LHCN-M2 (cell line): ENCODE measurements around the gene CAV3. TPM values are rescaled to one million over a fixed set of nuclear protein-coding genes. Genes with fewer than 3 reads are reported as not detected.
A peak's percentile ranks its signal among the peaks of the same experiment; 100 is the strongest.

ENCODE experiments used
- DNase-seq: peaks from one replicate; pipeline ENCODE4 v3.0.0-alpha.2; 2012; ENCODE audit warnings: low read depth
- total RNA-seq: library from RNA; depleted of rRNA; stranded (reverse); fragments of >200 nt; gene quantifications from 2 replicates; pipeline ENCODE4 v1.2.3, GENCODE V29; 2014

Gene CAV3
- total RNA-seq, 1 experiment from 2014 or later: 30.4 TPM

- no peak for DNase-seq
Measured at GRCh38 chr3:8760506-8760905, 26.9 kb downstream of the CAV3 start.

- DNase-seq: no peak
Measured at GRCh38 chr3:8761866-8762265, 28.3 kb downstream of the CAV3 start.

GRCh38 chr3:8762607-8763377 lies 29.2 kb downstream of the CAV3 start:
- DNase-seq: peak; percentile 49

GRCh38 chr3:8764528-8764927 lies 30.9 kb downstream of the CAV3 start:
- no peak for DNase-seq

GRCh38 chr3:8765528-8765927 lies 31.9 kb downstream of the CAV3 start:
- no peak for DNase-seq

- DNase-seq: no peak
Measured at GRCh38 chr3:8766148-8766547, 32.5 kb downstream of the CAV3 start.

GRCh38 chr3:8767256-8767666 lies 33.7 kb downstream of the CAV3 start:
- DNase-seq: no peak

- DNase-seq: no peak
Measured at GRCh38 chr3:8767667-8768363, 34.2 kb downstream of the CAV3 start.

GRCh38 chr3:8768364-8769087 lies 34.9 kb downstream of the CAV3 start:
- DNase-seq: no peak

- peak; percentile 79 for DNase-seq
Measured at GRCh38 chr3:8769088-8769822, 35.7 kb downstream of the CAV3 start, which contains the start of gene OXTR. OXTR (minus strand) TSS chr3:8769613; CDS start chr3:8768187, 1,426 bp downstream.

GRCh38 chr3:8773941-8774542 lies 40.4 kb downstream of the CAV3 start:
- DNase-seq: no peak

- DNase-seq: no peak
Measured at GRCh38 chr3:8775181-8775580, 41.6 kb downstream of the CAV3 start.

- no peak for DNase-seq
Measured at GRCh38 chr3:8775602-8776001, 42.0 kb downstream of the CAV3 start.

- DNase-seq: no peak
Measured at GRCh38 chr3:8776406-8776805, 42.8 kb downstream of the CAV3 start.

- DNase-seq: no peak
Measured at GRCh38 chr3:8777201-8777977, 43.8 kb downstream of the CAV3 start.

- DNase-seq: no peak
Measured at GRCh38 chr3:8777978-8778267, 44.3 kb downstream of the CAV3 start.

GRCh38 chr3:8778475-8778874 lies 44.9 kb downstream of the CAV3 start:
- DNase-seq: no peak

- no peak for DNase-seq
Measured at GRCh38 chr3:8780279-8780678, 46.7 kb downstream of the CAV3 start.

GRCh38 chr3:8784676-8785435 lies 51.3 kb downstream of the CAV3 start:
- no peak for DNase-seq

GRCh38 chr3:8790529-8790928 lies 56.9 kb downstream of the CAV3 start:
- no peak for DNase-seq
